K562 (cell line): ENCODE measurements around the gene MPDZ. TPM values are rescaled to one million over a fixed set of nuclear protein-coding genes. Genes with fewer than 3 reads are reported as not detected.

Experiments
- ATAC-seq: fragments of 200-7000 bp; cut with Tn5 transposase; 3 replicates; pipeline ENCODE4 v1.9.1; 2020; ENCODE audit warnings: moderate library complexity
- BruUV-seq: library from RNA; stranded (reverse); fragments of 400-500 nt; replicated peaks from 2 replicates; lab custom pipeline; 2021; lab: Mats Ljungman, UMichigan
- CTCF ChIA-PET: fragments of 300-600 bp; formaldehyde crosslinking; extraction: SDS; loops from one replicate; lab custom pipeline; 2021; ENCODE audit warnings: low intra/inter-chr PET ratio; lab: Yijun Ruan, JAX
- POLR2A ChIA-PET: fragments of 300-600, 350-650 bp; sonication (Branson Sonifier 250); formaldehyde crosslinking; extraction: SDS; loops from one replicate; lab custom pipeline; 2021; ENCODE audit warnings: antibody characterized with exemption, inconsistent platforms; lab: Yijun Ruan, JAX
- DNase-seq, 4 experiments: peaks; one replicate each; pipeline versions ENCODE4 v3.0.0 to v3.0.0-alpha.2; 2011 to 2018; ENCODE audit warnings: low spot score in 3 of 4, mixed read lengths in 3 of 4; ENCODE audit errors: extremely low read depth in 1 of 4
- FAIRE-seq: peaks from 2 replicates; lab custom pipeline; 2011; peaks lifted over from hg19 to GRCh38; lab: Jason Lieb, UNC
- H2AFZ ChIP-seq: 2 replicates; pipeline ENCODE4 v1.6.0; 2011; ENCODE audit warnings: low read depth, low read length, control low read depth, inconsistent platforms
- H3K27ac ChIP-seq: fragments of 200-600 bp; 3 replicates; pipeline ENCODE4 v1.8.0; 2011; ENCODE audit warnings: low read depth, mild to moderate bottlenecking, control low read depth, inconsistent platforms, low read length, moderate library complexity, mixed read lengths; ENCODE audit errors: extremely low read depth
- H3K27me3 ChIP-seq, 2 experiments: fragments of 300-600 bp in 1 of 2; 2 replicates in 1 of 2; 3 replicates in 1 of 2; pipeline versions ENCODE4 v1.6.0 to v1.8.0; 2011; ENCODE audit warnings: inconsistent platforms in 2 of 2, low read length in 2 of 2, mild to moderate bottlenecking in 1 of 2, mixed read lengths in 1 of 2, moderate library complexity in 1 of 2; ENCODE audit not compliant: control insufficient read depth in 2 of 2, insufficient read depth in 2 of 2
- H3K36me3 ChIP-seq: fragments of 300-600 bp; 3 replicates; pipeline ENCODE4 v1.8.0; 2011; ENCODE audit warnings: mild to moderate bottlenecking, low read length, inconsistent platforms; ENCODE audit not compliant: control insufficient read depth, insufficient read depth
- H3K4me1 ChIP-seq, 2 experiments: fragments of 200-600 bp in 1 of 2; replicated peaks in 1 of 2; 2 replicates in 1 of 2; 3 replicates in 1 of 2; pipeline versions ENCODE4 v1.5.1 to v1.8.0; 2011; ENCODE audit warnings: inconsistent platforms in 2 of 2, low read length in 2 of 2, mild to moderate bottlenecking in 1 of 2, mixed read lengths in 1 of 2, moderate library complexity in 1 of 2; ENCODE audit not compliant: control insufficient read depth in 2 of 2, insufficient read depth in 2 of 2
- H3K4me2 ChIP-seq: 2 replicates; pipeline ENCODE4 v1.6.1; 2011; ENCODE audit warnings: low read length, control low read depth, inconsistent platforms, mixed read lengths; ENCODE audit not compliant: insufficient read depth
- H3K4me3 ChIP-seq: fragments of 200-600 bp; sonication (generic), shearing (Covaris generic); 2 replicates; pipeline ENCODE4 v1.5.1; 2016; ENCODE audit warnings: control low read depth, inconsistent platforms
- H3K79me2 ChIP-seq: fragments of 200-600 bp; 3 replicates; pipeline ENCODE4 v1.8.0; 2011; ENCODE audit warnings: low read length, inconsistent platforms; ENCODE audit not compliant: control insufficient read depth, insufficient read depth
- H3K9ac ChIP-seq, 2 experiments: 2 replicates each; pipeline versions ENCODE4 v1.6.0 to v1.6.1; 2011; ENCODE audit warnings: low read depth in 2 of 2, low read length in 2 of 2, control low read depth in 1 of 2, inconsistent platforms in 1 of 2, mild to moderate bottlenecking in 1 of 2, mixed read lengths in 1 of 2; ENCODE audit not compliant: insufficient read depth in 1 of 2
- H3K9me1 ChIP-seq: one replicate; pipeline ENCODE4 v1.6.0; 2011; ENCODE audit warnings: inconsistent platforms, mild to moderate bottlenecking, low read length, moderate library complexity; ENCODE audit not compliant: control insufficient read depth, insufficient read depth
- H3K9me3 ChIP-seq: replicated peaks from 2 replicates; pipeline ENCODE4 v1.5.1; 2011; ENCODE audit warnings: low read depth, low read length, inconsistent platforms; ENCODE audit not compliant: control insufficient read depth, insufficient read depth
- H4K20me1 ChIP-seq: replicated peaks from 2 replicates; pipeline ENCODE4 v1.6.1; 2011; ENCODE audit warnings: low read length, inconsistent platforms, mixed read lengths; ENCODE audit not compliant: control insufficient read depth, insufficient read depth
- ATF7 ChIP-seq: fragments of 450-650 bp; IDR thresholded peaks from 2 replicates; pipeline ENCODE4 v1.7.1; 2014; ENCODE audit warnings: mild to moderate bottlenecking, moderate library complexity
- CEBPB ChIP-seq: fragments of 450-650 bp; IDR thresholded peaks from 2 replicates; pipeline ENCODE4 v1.6.1; 2016; ENCODE audit warnings: missing genetic modification characterization, missing compliant biosample characterization
- CEBPG ChIP-seq, 3 experiments: fragments of 200-800 bp in 1 of 3; sonication (Bioruptor generic) in 1 of 3; sonication (generic) in 1 of 3; formaldehyde crosslinking in 1 of 3; IDR thresholded peaks in 2 of 3; conservative IDR thresholded peaks in 1 of 3; 2 replicates each; pipeline versions ENCODE4 v1.6.1 to v1.8.0; 2016 to 2022; ENCODE audit warnings: missing compliant biosample characterization in 2 of 3, missing genetic modification characterization in 2 of 3, mild to moderate bottlenecking in 1 of 3, missing genetic modification reagents in 1 of 3
- HDAC2 ChIP-seq: fragments of 450-650 bp; IDR thresholded peaks from 2 replicates; pipeline ENCODE4 v1.6.1; 2016; ENCODE audit warnings: mild to moderate bottlenecking
- ILF3 ChIP-seq: fragments of 450-650 bp; IDR thresholded peaks from 2 replicates; pipeline ENCODE4 v1.6.1; 2018; ENCODE audit warnings: antibody characterized with exemption, mild to moderate bottlenecking, moderate library complexity, borderline replicate concordance
- RUNX1 ChIP-seq: sonication (generic); IDR thresholded peaks from 2 replicates; pipeline ENCODE4 v1.6.1; 2016; ENCODE audit warnings: antibody characterized with exemption, low read depth
- SMARCE1 ChIP-seq: fragments of 450-650 bp; IDR thresholded peaks from 2 replicates; pipeline ENCODE4 v1.7.1; 2016; ENCODE audit warnings: mild to moderate bottlenecking
- SP1 ChIP-seq: sonication (generic); formaldehyde crosslinking; IDR thresholded peaks from 2 replicates; pipeline ENCODE4 v1.8.1; 2022; ENCODE audit warnings: mild to moderate bottlenecking, missing genetic modification reagents
- U2AF1 ChIP-seq: fragments of 200-400 bp; formaldehyde crosslinking; optimal IDR thresholded peaks from 2 replicates; pipeline ENCODE3; 2017; ENCODE audit warnings: mild to moderate bottlenecking, low read depth, low read length, moderate library complexity
- ZNF668 ChIP-seq: fragments of 250-450 bp; sonication (Bioruptor Pico); IDR thresholded peaks from 2 replicates; pipeline ENCODE4 v1.8.0; 2022; ENCODE audit warnings: mild to moderate bottlenecking, inconsistent platforms
- WGBS: fragments of 100-300 bp; shearing (Covaris generic); methylation state at CpG from one replicate; pipeline ENCODE4 v1.1.6; 2016; ENCODE audit warnings: low coverage, mixed read lengths; ENCODE audit not compliant: insufficient coverage; ENCODE audit errors: missing lambda C conversion rate; 5-methylcytosine and 5-hydroxymethylcytosine counted together
- in situ Hi-C: fragments of 300-500 bp; cut with MboI; formaldehyde crosslinking; loops from 4 replicates; pipeline ENCODE4 v1.15.0; 2018; ENCODE audit warnings: inconsistent platforms, mixed read lengths
- intact Hi-C: fragments of 100-400 bp; cut with micrococcal nuclease; formaldehyde crosslinking; loops from 2 replicates; pipeline ENCODE4 v1.14.2; 2022
- polyA plus RNA-seq, 8 experiments: library from polyadenylated mRNA; depleted of rRNA in 4 of 8; stranded (reverse) in 5 of 8; unstranded in 3 of 8; fragments of >200 nt; fragmentation: Nextera tagmentation in 2 of 8; fragmentation: Illumina TruSeq in 1 of 8; extraction: Ambion mirVana in 2 of 8; extraction: Trizol in 1 of 8; gene quantifications; 2 replicates each; pipeline versions ENCODE4 v1.2.1 to v1.2.3, GENCODE V29; 2011 to 2014; ENCODE audit warnings: inconsistent platforms in 1 of 8, missing spikeins in 1 of 8
- total RNA-seq, 7 experiments: library from RNA; depleted of rRNA in 6 of 7; stranded (reverse); fragments of >200 nt in 6 of 7; fragmentation: Illumina TruSeq in 2 of 7; extraction: Trizol in 2 of 7; gene quantifications; 2 replicates each; pipeline versions ENCODE4 v1.2.1 to v1.2.3, GENCODE V29; 2011 to 2021; ENCODE audit warnings: low replicate concordance in 1 of 7
- TF ChIP-seq, protein P1 (sequence below): sonication (generic); formaldehyde crosslinking; IDR thresholded peaks from 2 replicates; pipeline ENCODE4 v1.8.1; 2023; ENCODE audit warnings: mild to moderate bottlenecking, missing genetic modification reagents
- TF ChIP-seq, protein P2 (sequence below): fragments of 250-450 bp; sonication (Bioruptor Pico); IDR thresholded peaks from 2 replicates; pipeline ENCODE4 v1.5.0; 2021
- TF ChIP-seq, protein P3 (sequence below): fragments of 450-650 bp; IDR thresholded peaks from 2 replicates; pipeline ENCODE4 v1.6.1; 2016

MPDZ gene
- total and polyA plus RNA-seq, 9 of the 15 experiments (the other 6 are each of a cell fraction or from before 2014, with no cell fraction given): 3.9 to 13.2 (median 5.7) TPM

DNA sequence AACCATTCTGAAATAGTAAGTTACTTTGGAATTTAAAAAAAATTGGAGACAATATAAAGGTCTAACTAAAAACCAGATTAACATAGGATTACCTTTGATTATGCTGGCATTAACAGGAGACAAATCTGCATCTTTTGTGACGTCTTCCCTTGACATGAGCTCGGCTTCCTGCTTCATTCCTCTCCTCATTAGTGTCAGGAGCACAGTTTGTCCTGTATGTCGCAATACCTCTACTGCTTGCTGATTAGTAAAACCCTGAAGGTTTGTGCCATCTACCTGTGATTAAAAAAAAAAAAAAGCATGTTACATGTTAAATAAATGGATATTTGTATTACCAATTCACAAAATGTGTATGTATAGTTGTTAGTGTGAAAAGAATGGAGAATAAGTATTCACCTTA lies 73.7 kb downstream of the MPDZ start:
- TF ChIP-seq CEBPG (CRISPR knock-in tag; IDR thresholded peaks at IDR 0.05): no peak
- peak in 1 of 2 experiments; percentile 82; a peak in 2 of 4 replicates for TF ChIP-seq CEBPG (tag; conservative IDR thresholded peaks at IDR 0.05 in 1 of 2, IDR thresholded peaks at IDR 0.05 in 1 of 2)
- no peak for TF ChIP-seq ATF7
- peak; percentile 89 for TF ChIP-seq CEBPB (tag)
- no peak overlapping the region for H3K4me3 ChIP-seq
- no peaks in the 10 kb centered on the region for H3K27me3 ChIP-seq
- H3K9me3 ChIP-seq: no peaks in the 10 kb centered on the region
- H3K27ac ChIP-seq: no peak overlapping the region
- no peak overlapping the region for H2AFZ ChIP-seq
- H3K9ac ChIP-seq: no peak overlapping the region
- no TSS peak for BruUV-seq
- no peak for DNase-seq
- no peaks in the 10 kb centered on the region for H4K20me1 ChIP-seq
- ChIA-PET POLR2A (no interaction called here), CTCF (no interaction called here)
- in situ Hi-C loops (no loop called here), intact Hi-C loops (no loop called here)
- no peak for FAIRE-seq
- no peaks in the 10 kb centered on the region for H3K4me1 ChIP-seq
- H3K9me1 ChIP-seq: no peaks in the 10 kb centered on the region
- ATAC-seq: no peak
- no peaks in the 10 kb centered on the region for H3K79me2 ChIP-seq
- 57% methylated on average over 3 of the region's 3 CpGs for WGBS
- no peaks in the 10 kb centered on the region for H3K36me3 ChIP-seq
- no peak overlapping the region for H3K4me2 ChIP-seq

DNA sequence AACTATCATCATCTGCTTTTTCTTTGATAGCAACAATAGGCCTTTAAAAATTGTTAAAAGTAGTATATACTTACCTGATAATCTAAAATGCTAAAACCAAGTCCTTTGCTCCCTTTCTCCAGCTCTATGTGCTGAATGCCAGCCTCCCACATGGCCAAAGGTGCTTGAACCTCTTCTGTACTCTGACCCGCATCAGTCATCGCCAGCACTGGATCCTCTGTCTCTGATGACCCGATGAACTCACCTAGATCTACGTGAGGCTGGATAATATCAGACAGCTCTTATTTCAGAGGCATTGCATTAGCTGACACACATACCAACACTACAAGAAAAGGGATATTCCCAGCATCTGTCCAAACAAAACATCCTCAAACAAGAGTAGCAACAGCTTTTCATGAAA lies 89.5 kb downstream of the MPDZ start:
- in situ Hi-C loops (no loop called here), intact Hi-C loops (no loop called here)
- CTCF ChIA-PET: no interaction called here
- H3K4me3 ChIP-seq: no peak overlapping the region
- no peaks in the 10 kb centered on the region for H3K9me3 ChIP-seq
- POLR2A ChIA-PET: no interaction called here
- no peaks in the 10 kb centered on the region for H4K20me1 ChIP-seq
- no peaks in the 10 kb centered on the region for H3K79me2 ChIP-seq
- H3K9me1 ChIP-seq: no peaks in the 10 kb centered on the region
- FAIRE-seq (no peak), DNase-seq (no peak), ATAC-seq (no peak)
- no peaks in the 10 kb centered on the region for H3K36me3 ChIP-seq
- no peak overlapping the region for H2AFZ ChIP-seq
- no peak overlapping the region for H3K27ac ChIP-seq
- H3K9ac ChIP-seq: no peak overlapping the region
- no TSS peak for BruUV-seq
- no peaks in the 10 kb centered on the region for H3K4me1 ChIP-seq
- 68% methylated on average over 4 of the region's 4 CpGs for WGBS
- no peaks in the 10 kb centered on the region for H3K27me3 ChIP-seq
- no peak overlapping the region for H3K4me2 ChIP-seq
- TF ChIP-seq, protein P1, sequence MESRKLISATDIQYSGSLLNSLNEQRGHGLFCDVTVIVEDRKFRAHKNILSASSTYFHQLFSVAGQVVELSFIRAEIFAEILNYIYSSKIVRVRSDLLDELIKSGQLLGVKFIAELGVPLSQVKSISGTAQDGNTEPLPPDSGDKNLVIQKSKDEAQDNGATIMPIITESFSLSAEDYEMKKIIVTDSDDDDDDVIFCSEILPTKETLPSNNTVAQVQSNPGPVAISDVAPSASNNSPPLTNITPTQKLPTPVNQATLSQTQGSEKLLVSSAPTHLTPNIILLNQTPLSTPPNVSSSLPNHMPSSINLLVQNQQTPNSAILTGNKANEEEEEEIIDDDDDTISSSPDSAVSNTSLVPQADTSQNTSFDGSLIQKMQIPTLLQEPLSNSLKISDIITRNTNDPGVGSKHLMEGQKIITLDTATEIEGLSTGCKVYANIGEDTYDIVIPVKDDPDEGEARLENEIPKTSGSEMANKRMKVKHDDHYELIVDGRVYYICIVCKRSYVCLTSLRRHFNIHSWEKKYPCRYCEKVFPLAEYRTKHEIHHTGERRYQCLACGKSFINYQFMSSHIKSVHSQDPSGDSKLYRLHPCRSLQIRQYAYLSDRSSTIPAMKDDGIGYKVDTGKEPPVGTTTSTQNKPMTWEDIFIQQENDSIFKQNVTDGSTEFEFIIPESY (CRISPR knock-in tag): no peak
- TF ChIP-seq SMARCE1: no peak
- no peak for TF ChIP-seq HDAC2
- TF ChIP-seq ZNF668 (CRISPR knock-in tag): no peak
- no peak for TF ChIP-seq ILF3
- no peak for TF ChIP-seq U2AF1
- TF ChIP-seq, protein P2, sequence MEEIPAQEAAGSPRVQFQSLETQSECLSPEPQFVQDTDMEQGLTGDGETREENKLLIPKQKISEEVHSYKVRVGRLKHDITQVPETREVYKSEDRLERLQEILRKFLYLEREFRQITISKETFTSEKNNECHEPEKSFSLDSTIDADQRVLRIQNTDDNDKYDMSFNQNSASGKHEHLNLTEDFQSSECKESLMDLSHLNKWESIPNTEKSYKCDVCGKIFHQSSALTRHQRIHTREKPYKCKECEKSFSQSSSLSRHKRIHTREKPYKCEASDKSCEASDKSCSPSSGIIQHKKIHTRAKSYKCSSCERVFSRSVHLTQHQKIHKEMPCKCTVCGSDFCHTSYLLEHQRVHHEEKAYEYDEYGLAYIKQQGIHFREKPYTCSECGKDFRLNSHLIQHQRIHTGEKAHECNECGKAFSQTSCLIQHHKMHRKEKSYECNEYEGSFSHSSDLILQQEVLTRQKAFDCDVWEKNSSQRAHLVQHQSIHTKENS: no peak
- no peak for TF ChIP-seq RUNX1
- TF ChIP-seq SP1 (CRISPR knock-in tag): no peak
- TF ChIP-seq, protein P3, sequence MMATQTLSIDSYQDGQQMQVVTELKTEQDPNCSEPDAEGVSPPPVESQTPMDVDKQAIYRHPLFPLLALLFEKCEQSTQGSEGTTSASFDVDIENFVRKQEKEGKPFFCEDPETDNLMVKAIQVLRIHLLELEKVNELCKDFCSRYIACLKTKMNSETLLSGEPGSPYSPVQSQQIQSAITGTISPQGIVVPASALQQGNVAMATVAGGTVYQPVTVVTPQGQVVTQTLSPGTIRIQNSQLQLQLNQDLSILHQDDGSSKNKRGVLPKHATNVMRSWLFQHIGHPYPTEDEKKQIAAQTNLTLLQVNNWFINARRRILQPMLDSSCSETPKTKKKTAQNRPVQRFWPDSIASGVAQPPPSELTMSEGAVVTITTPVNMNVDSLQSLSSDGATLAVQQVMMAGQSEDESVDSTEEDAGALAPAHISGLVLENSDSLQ: no peak
